Measurements from ENCODE around the gene PIGM. TPM values are rescaled to one million over a fixed set of nuclear protein-coding genes. Genes with fewer than 3 reads are reported as not detected.
"Not testable (repeated sequence)": the region's sequence is repeated elsewhere in the genome, so short reads cannot be mapped to it uniquely, and the experiment has no call there.

The PIGM gene
- total RNA-seq, 1 experiment from 2014 or later, result 5.9 TPM

DNA sequence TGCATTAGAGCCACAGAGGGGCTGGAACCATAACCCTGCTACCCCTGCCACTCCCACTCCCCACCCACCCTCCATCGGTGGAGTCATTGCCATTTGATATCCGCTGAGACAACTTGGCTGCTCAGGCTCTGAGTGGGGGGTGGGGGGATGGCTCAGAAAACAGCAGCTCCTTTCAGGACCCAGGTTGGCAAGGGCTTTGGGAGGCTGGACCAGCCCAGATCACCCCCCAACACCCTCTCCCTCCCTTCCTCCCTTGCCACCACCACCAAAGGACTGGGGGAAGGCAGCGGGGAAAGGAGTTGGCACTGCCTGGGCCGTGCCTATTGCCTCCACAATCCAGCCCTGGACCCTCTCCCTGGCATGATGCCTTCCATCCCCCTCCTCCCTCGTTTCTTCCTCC lies 36.4 kb upstream of the PIGM start:
- Histone ChIP-seq H3K27me3 (replicated peaks) (peaks cover 69% of the 10 kb centered on the region), H3K27ac (no peak overlapping the region)

DNA sequence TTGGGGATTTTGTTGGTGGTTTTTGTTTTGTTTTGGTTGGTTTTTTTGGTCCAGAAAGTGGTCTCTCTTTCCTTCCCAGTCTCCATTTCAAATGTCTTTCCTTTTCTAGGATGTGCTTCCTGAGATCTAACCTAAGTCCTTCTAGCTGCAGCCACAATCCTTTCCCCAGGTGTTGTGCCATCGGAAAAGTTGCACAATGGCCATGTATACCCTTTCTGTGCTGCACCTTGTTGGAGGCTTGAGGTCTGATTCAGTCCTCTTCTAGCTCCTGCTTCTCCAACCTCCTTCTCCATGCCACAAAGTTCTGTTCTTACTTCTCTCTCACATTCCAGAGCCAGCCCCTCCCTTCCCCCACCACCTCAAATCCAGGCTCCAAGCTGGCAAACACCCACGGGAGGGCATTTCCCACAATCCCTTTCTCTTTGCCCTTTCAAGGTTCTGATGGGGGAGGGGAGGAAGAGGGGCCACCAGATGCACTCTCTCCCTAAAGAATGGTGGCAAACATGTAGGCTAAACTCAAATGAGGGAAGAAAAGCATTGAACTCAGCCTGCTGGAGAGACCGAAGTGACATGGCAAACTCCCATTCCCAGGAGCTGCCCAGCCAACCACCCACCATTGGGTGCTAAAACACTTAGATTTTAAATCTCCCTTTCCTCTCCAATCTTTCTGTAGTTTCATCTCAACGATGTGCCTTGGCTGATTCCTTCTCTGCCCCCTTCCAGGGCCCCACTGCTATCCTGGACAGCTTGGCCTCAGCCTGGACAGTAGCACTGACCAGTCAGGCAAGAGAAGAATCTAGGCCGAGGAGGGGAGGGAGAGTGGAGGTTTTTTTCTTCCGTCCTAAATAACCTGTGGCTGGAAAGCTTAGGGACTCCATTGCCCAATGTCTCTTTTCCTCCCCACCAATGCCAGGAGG lies 35.3 kb upstream of the PIGM start:
- Histone ChIP-seq H3K36me3 (no peaks in the 10 kb centered on the region), H3K27me3 (replicated peaks) (peaks cover 72% of the 10 kb centered on the region), H3K9me3 (replicated peaks) (no peaks in the 10 kb centered on the region), H3K4me1 (replicated peaks) (peaks cover 8% of the 10 kb centered on the region), H3K4me3 (no peak overlapping the region), H3K27ac (no peak overlapping the region)
- no peak for DNase-seq (ENCODE audit: low read depth in 1 of 2, low spot score in 2 of 2)

More for the DNA sequence above, 36.4 kb upstream of the PIGM start:
- no peak overlapping the region for H3K4me3 ChIP-seq
- no peak for DNase-seq (ENCODE audit: low read depth in 1 of 2, low spot score in 2 of 2)
- no peaks in the 10 kb centered on the region for H3K36me3 ChIP-seq
- no peaks in the 10 kb centered on the region for H3K9me3 ChIP-seq (replicated peaks)
- peaks cover 8% of the 10 kb centered on the region for H3K4me1 ChIP-seq (replicated peaks)

DNA sequence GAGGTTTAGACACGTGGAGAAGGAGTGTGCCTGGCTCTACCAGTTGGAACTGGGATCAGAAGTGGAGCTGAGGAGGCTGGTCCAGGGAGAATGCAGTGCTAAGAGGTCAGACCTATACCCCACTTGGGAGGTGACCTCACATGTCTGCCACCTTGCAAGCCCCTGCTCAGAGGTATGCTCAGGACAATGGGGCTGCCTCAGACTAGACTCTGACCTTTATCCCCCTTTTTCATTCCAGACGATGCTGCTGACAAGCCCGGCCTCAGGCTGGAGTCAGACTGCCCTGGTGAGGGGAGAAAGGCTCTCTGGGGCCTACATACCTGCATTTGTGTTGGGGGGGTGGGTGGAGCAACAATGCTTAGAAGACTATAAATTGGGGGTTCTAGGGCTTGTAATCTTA lies 33.0 kb upstream of the PIGM start:
- DNase-seq (ENCODE audit: low read depth in 1 of 2, low spot score in 2 of 2), result no peak
- no peak overlapping the region for H3K4me3 ChIP-seq
- no peak overlapping the region for H3K27ac ChIP-seq
- H3K36me3 ChIP-seq, result no peaks in the 10 kb centered on the region
- no peaks in the 10 kb centered on the region for H3K9me3 ChIP-seq (replicated peaks)
- peaks cover 59% of the 10 kb centered on the region for H3K27me3 ChIP-seq (replicated peaks)
- 0 out of 2 replicates have a peak, but pooled peaks cover under 1% of the 10 kb centered on the region for H3K4me1 ChIP-seq (replicated peaks)

DNA sequence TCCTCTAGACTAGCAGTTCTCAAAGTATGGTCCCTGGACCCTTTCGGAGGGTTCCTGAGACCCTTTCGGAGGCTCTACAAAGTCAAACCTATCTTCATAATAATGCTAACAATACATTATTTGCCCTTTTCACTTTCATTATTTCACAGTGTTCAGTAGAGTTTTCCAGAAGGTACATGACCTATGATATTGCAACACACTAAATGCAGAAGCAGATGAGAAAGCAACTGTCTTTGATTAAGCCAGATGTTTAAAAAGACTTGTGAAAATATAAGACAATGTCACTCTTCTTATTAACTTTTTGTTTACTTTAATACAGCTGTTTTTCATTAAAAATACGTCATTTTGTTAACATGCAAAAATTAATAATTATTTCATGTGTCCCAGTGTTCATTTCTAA lies 32.4 kb upstream of the PIGM start:
- H3K9me3 ChIP-seq (replicated peaks), result no peaks in the 10 kb centered on the region
- peaks cover 57% of the 10 kb centered on the region for H3K27me3 ChIP-seq (replicated peaks)
- H3K4me1 ChIP-seq (replicated peaks), result no peaks in the 10 kb centered on the region
- no peak for DNase-seq (ENCODE audit: low read depth in 1 of 2, low spot score in 2 of 2)
- H3K36me3 ChIP-seq, result no peaks in the 10 kb centered on the region
- H3K27ac ChIP-seq, result no peak overlapping the region
- no peak overlapping the region for H3K4me3 ChIP-seq

DNA sequence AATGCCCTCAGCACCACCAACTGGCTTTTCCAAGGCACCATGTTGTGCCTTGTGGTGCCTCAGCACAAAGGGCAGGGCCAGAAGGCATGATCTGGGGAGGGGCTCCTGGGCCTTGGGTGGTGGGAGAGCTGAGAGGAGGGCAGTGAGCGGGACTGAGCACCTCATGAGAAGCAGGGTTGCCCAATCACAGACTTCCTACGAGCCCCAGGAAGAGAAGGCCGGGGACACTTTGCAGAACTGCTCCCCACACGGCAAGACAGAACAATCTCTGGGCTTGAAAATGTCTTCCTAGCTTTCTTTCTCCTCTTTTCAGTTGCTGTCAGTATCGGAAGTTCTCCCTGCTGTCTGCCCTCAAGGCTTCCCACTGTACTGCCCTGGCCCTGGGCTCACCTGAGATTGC lies 31.4 kb upstream of the PIGM start:
- H3K9me3 ChIP-seq (replicated peaks), result no peaks in the 10 kb centered on the region
- H3K4me3 ChIP-seq, result no peak overlapping the region
- no peak overlapping the region for H3K27ac ChIP-seq
- H3K36me3 ChIP-seq, result no peaks in the 10 kb centered on the region
- no peak for DNase-seq (ENCODE audit: low read depth in 1 of 2, low spot score in 2 of 2)
- no peaks in the 10 kb centered on the region for H3K4me1 ChIP-seq (replicated peaks)
- peaks cover 49% of the 10 kb centered on the region for H3K27me3 ChIP-seq (replicated peaks)

DNA sequence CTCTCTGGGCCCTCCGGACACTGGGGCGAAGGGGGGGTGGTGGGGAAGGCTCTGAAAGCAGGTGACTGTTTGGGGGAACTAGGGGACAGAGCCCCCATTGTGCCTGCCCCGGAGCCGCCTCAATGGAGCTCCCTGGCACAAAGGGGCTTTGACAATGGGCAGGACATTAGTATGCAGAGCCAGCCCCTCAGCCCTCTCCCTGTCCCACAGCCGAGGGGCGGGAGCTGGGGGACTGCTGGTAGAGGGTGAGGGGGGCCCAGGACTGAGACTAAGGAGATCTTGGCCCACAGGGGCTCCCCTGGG lies 30.4 kb upstream of the PIGM start:
- Histone ChIP-seq H3K36me3 (no peaks in the 10 kb centered on the region), H3K4me1 (replicated peaks) (no peaks in the 10 kb centered on the region), H3K27ac (no peak overlapping the region), H3K9me3 (replicated peaks) (no peaks in the 10 kb centered on the region), H3K27me3 (replicated peaks) (peaks cover 44% of the 10 kb centered on the region), H3K4me3 (no peak overlapping the region)
- DNase-seq (ENCODE audit: low read depth in 1 of 2, low spot score in 2 of 2), result no peak

DNA sequence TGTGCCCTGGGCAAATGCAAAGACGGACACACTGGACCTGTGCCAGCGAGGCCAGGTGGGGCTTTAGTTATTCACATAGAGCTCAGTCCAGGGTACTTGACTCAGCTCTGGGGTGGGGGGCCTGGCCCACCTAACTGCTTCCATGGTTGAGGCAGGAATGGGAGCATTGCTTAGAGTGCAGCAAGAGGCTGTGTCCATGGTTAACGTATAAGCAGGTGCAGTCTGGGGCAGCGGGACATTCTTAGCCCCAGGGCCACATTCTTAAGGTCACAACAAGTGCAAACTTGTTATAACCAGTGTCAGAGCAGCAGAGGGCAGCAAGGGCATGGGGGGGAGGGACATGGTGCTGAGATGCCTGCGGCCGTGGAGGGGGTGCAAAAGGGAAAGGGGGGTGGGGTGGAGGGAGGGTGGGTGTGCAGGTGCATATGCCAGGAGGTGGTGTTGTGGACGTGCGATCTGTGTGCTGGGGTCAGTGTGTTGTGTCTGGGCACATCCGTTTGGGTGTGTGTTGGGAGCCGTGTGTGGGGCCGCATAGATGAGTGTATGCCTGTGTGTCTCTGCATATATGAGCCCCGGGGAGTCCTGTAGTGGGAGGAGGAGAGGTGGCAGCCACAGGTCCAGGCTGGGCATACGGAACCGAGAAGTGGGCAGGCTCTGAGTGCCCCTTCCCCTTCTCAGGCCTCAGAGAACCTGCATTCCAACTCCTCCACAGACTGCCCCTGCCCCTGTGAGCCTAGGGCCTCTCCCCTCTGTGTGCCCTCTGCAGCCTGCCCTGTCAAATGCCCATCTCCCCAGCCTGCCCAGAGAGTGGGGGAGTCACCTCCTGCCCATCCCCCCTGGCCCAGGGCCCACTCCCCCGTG lies 29.8 kb upstream of the PIGM start:
- Histone ChIP-seq H3K36me3 (no peaks in the 10 kb centered on the region), H3K27me3 (replicated peaks) (peaks cover 48% of the 10 kb centered on the region), H3K9me3 (replicated peaks) (no peaks in the 10 kb centered on the region), H3K4me1 (replicated peaks) (no peaks in the 10 kb centered on the region), H3K4me3 (no peak overlapping the region), H3K27ac (no peak overlapping the region)
- no peak for DNase-seq (ENCODE audit: low read depth in 1 of 2, low spot score in 2 of 2)

DNA sequence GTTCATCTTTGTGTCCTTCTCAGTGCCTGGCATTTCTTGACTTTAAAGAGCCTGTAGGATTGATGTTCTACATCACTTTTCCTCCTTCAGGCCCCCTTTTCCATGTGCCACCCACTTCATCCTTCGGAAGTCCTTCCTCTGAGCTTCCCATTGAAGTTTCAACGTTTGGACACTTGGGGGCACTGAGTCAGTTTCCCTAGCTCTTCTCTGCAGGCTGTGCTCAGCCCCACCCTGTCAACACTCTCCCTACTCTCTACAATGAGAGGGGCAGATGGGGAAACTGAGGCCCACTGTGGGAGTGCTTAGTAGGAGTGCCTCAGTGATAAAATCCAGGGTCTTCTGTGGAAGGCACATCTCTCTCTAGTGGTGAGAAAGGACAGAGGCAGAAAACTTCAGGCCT lies 26.3 kb upstream of the PIGM start:
- Histone ChIP-seq H3K27me3 (replicated peaks) (peaks cover 42% of the 10 kb centered on the region), H3K4me3 (no peak overlapping the region), H3K9me3 (replicated peaks) (no peaks in the 10 kb centered on the region), H3K36me3 (no peaks in the 10 kb centered on the region), H3K4me1 (replicated peaks) (no peaks in the 10 kb centered on the region), H3K27ac (no peak overlapping the region)
- no peak for DNase-seq (ENCODE audit: low read depth in 1 of 2, low spot score in 2 of 2)

DNA sequence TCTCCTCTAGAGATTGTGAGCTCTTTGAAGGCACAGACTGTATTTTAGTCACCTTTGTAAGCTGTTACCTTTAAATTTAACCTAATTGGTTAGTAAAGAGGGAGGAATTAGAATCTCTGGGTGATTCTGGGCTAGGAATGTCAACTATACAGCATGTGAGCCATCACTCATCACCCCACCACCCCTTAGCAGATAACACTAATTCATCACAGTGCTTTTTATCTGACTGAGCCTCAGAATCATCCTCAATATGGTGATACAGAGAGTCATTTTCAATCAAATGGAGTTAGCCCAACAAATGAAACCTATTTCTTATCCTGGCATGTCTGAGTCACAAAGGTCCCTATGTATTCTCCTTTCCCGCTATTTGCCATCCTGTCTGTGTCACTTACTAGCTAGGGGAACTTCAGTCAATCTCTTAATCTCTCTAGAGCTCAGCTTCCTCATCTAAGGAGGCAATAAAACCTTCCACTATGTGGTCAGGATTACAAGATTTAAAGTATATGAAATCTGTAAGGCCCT lies 24.9 kb upstream of the PIGM start:
- Histone ChIP-seq H3K36me3 (no peaks in the 10 kb centered on the region), H3K9me3 (replicated peaks) (no peaks in the 10 kb centered on the region), H3K27ac (no peak overlapping the region), H3K4me3 (no peak overlapping the region), H3K27me3 (replicated peaks) (peaks cover 34% of the 10 kb centered on the region), H3K4me1 (replicated peaks) (no peaks in the 10 kb centered on the region)
- no peak for DNase-seq (ENCODE audit: low read depth in 1 of 2, low spot score in 2 of 2)

DNA sequence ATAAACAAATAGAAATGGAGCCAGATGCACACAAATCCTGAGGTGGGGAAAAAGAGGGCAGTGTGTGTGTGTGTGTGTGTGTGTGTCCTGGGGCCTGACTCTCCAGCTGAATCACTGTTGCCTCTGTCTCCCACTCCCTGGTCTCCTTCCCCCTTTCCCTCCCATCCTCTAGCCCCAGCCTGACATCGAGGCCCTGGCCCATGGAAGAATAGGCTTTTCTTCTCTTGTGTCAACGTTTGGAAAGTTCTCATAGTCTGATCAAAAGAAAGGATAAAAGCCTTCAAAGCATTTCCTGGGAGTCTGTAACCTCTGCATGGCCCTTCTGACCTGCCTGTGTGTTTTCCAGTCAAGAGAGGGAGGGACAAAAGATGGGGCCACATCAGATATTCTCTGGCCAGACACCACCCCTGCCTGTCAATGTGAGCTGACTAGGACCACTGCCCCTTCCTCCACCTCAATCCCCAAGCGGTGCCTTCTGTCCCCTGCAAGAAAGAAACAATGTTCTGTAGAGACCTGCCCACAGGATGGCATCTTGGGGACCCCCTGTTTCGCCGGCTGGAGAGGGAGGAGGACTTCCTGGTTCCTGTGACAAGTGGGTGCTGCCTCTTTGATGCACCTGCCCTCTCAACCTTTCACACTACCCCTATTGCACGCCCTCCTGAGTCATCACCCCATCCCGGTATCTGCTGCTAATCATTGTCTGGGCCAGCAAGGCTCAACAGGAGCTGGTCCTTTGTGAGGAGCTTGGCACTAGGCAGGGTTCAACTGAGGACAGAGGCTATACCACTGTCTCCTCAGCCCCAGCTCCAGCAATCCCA lies 22.0 kb upstream of the PIGM start:
- peaks cover 20% of the 10 kb centered on the region for H3K27me3 ChIP-seq (replicated peaks)
- peaks cover 4% of the 10 kb centered on the region; the same call in 1 of the 2 replicates for H3K4me1 ChIP-seq (replicated peaks)

DNA sequence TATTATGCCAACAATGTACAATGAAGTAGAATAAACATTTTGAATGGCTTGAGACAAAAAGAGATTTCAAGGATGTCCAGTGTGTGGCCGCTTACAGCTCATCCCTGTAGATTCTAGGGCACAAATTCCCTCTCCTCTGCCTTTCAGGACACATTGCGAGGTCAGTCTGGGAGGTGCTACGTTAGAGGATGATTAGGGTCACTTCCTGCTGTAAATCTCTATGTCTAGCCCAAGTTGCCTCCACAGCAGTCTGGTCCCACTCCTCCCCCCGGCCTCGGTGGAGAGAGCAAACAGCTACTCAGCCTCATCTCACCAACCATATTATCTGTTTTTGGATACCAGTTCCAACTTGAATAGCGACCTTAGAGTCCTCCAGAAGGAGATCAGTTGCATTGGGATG lies 21.1 kb upstream of the PIGM start:
- no peak overlapping the region for H3K4me3 ChIP-seq
- H3K4me1 ChIP-seq (replicated peaks), result peaks cover 4% of the 10 kb centered on the region; the same call in 1 of the 2 replicates
- no peaks in the 10 kb centered on the region for H3K36me3 ChIP-seq
- no peak for DNase-seq (ENCODE audit: low read depth in 1 of 2, low spot score in 2 of 2)
- no peaks in the 10 kb centered on the region for H3K9me3 ChIP-seq (replicated peaks)
- no peak overlapping the region for H3K27ac ChIP-seq
- peaks cover 20% of the 10 kb centered on the region for H3K27me3 ChIP-seq (replicated peaks)

More for the DNA sequence above, 22.0 kb upstream of the PIGM start:
- H3K36me3 ChIP-seq, result no peaks in the 10 kb centered on the region
- no peaks in the 10 kb centered on the region for H3K9me3 ChIP-seq (replicated peaks)
- no peak for DNase-seq (ENCODE audit: low read depth in 1 of 2, low spot score in 2 of 2)
- H3K4me3 ChIP-seq, result no peak overlapping the region
- no peak overlapping the region for H3K27ac ChIP-seq

DNA sequence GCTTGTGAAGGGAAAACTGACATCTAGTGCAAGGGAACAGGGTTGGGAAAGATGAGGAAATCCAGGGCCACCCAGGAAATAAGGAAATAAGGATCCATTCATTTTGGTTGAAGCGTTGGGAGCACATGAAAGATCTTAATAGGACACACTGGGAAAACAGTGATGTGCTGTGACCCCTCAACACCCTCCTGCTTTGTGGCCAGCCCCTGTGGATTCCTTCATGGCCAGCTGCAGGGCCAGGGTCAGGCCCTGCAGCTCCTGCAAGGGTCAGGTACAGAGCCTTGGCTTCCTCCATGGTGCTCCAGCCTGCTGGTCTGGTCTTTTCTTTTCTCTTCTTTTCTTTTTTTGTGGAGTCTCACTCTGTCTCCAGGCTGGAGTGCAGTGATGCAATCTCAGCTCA lies 18.8 kb upstream of the PIGM start:
- no peaks in the 10 kb centered on the region for H3K9me3 ChIP-seq (replicated peaks)
- H3K4me1 ChIP-seq (replicated peaks), result peaks cover 4% of the 10 kb centered on the region; the same call in 1 of the 2 replicates
- no peak overlapping the region for H3K27ac ChIP-seq
- DNase-seq (ENCODE audit: low read depth in 1 of 2, low spot score in 2 of 2), result no peak
- H3K27me3 ChIP-seq (replicated peaks), result peaks cover 4% of the 10 kb centered on the region
- no peak overlapping the region for H3K4me3 ChIP-seq
- no peaks in the 10 kb centered on the region for H3K36me3 ChIP-seq

DNA sequence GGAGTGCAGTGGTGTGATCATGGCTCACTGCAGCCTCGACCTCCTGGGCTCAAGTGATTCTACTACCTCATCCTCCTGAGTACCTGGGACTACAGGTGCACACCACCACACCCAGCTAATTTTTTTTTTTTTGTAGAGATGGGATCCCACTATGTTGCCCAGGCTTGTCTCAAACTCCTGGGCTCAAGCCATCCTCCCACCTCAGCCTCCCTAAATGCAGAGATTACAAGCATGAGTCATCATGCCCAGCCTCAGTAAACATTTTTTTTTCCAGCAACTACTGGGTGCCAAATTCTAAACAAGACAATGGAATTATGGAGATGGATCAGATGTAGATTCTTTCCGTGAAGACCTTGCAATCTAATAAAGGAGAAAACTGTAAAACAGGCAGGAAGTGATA lies 18.4 kb upstream of the PIGM start:
- not testable (repeated sequence) for H3K36me3 ChIP-seq; H3K27me3 ChIP-seq (replicated peaks); H3K27ac ChIP-seq; H3K4me1 ChIP-seq (replicated peaks); H3K9me3 ChIP-seq (replicated peaks); H3K4me3 ChIP-seq; DNase-seq (ENCODE audit: low read depth in 1 of 2, low spot score in 2 of 2)
